GM12874 (cell line): Measurements from ENCODE around the gene ANGPTL2.

Experiments used
- TF ChIP-seq, protein P1 (sequence below): IDR thresholded peaks from 2 replicates; pipeline ENCODE4 v1.5.1; 2011; ENCODE audit warnings: low read depth, mild to moderate bottlenecking, control low read depth, low read length, moderate library complexity; ENCODE audit not compliant: insufficient read depth

The ANGPTL2 gene

GRCh38 chr9:127098916-127099553, 23.4 kb downstream of the ANGPTL2 start:
- TF ChIP-seq, protein P1, sequence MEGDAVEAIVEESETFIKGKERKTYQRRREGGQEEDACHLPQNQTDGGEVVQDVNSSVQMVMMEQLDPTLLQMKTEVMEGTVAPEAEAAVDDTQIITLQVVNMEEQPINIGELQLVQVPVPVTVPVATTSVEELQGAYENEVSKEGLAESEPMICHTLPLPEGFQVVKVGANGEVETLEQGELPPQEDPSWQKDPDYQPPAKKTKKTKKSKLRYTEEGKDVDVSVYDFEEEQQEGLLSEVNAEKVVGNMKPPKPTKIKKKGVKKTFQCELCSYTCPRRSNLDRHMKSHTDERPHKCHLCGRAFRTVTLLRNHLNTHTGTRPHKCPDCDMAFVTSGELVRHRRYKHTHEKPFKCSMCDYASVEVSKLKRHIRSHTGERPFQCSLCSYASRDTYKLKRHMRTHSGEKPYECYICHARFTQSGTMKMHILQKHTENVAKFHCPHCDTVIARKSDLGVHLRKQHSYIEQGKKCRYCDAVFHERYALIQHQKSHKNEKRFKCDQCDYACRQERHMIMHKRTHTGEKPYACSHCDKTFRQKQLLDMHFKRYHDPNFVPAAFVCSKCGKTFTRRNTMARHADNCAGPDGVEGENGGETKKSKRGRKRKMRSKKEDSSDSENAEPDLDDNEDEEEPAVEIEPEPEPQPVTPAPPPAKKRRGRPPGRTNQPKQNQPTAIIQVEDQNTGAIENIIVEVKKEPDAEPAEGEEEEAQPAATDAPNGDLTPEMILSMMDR, result no peak

GRCh38 chr9:127097683-127098082, 24.8 kb downstream of the ANGPTL2 start:
- TF ChIP-seq, protein P1, result no peak

- TF ChIP-seq, protein P1, result no peak
These were observed 26.2 kb downstream of the ANGPTL2 start for GRCh38 chr9:127096208-127096607.

DNA sequence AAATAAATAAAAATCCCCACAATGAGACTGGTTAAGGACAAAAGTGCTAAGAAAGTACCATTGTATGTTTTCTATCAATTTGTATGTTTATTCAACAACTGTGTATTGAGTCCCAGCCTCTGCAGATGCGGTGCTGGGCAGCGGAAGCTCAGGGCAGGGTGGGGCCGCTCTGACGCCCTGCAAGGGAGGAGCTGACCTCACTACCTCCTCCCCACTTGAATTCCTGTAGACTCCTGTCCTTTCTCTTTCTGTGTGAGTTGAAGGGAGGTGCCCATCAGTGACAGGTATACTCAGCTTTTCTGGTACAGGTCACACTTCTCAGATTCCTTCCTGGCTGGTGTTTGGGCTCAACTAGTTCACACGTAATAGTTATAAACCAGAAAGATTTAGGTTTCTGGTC, 27.0 kb downstream of the ANGPTL2 start:
- TF ChIP-seq, protein P1, result no peak

GRCh38 chr9:127093319-127094020, 29.0 kb downstream of the ANGPTL2 start:
- TF ChIP-seq, protein P1, result 0 out of 2 replicates have a peak, but pooled peaks have one; percentile 12

DNA sequence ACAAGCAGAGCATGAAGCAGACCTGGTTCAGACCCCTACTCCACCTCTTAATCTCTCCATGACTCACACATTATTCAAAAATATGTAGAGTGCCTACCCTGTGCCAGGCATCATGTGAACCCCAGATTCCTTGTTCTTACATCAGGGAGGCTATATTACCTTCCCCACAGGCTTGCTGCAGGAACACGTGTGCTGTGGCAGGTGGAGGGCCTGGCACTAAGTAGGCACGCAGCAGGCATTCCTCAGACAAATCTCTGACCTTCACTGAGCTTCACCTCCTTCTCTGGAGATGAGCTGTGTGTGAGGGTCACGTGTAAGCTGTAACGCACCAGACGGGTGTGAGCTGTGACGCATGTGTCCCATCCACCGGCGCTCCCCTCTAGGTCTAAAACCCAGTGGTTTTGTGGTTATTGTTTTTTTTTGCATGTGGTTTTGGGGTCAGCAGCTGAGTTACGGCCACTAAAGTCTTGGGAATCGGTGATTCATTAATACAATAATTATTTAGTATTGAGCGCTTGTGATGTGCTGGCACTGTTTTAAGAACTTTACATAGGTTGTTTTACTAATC, 30.3 kb downstream of the ANGPTL2 start:
- TF ChIP-seq, protein P1, result no peak

DNA sequence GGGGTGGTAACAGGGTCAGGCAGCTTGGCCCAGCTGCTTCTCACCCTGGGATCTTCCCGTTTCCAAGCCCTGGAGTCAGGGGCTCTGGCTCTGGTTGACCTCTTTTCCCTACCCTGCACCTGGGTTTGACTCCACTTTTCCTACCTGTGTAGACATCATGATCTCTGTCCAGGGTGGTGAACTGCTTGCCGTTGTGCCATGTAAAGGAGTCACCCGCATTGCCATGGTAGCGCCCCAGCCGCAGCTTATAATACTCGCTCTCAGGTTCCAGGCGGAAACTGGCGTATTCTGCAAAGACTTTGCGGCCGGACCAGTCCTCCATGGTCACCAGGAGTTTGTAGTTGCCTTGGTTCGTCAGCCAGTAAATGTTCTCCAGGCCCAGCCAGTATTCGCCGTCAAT, 30.9 kb downstream of the ANGPTL2 start:
- TF ChIP-seq, protein P1, result no peak
